Colonic mucosa (tissue), 4 donors: ENCODE results near the gene SMIM41. TPM values are rescaled to one million over a fixed set of nuclear protein-coding genes. Genes with fewer than 3 reads are reported as not detected.

Source experiments
- DNase-seq: peaks from one replicate; pipeline ENCODE4 v3.0.0-alpha.2; 2020
- H3K27ac ChIP-seq: fragments of 200-600 bp; one replicate; pipeline ENCODE4 v1.8.0; 2021
- H3K27me3 ChIP-seq: fragments of 200-600 bp; one replicate; pipeline ENCODE4 v1.8.0; 2021
- H3K36me3 ChIP-seq: fragments of 200-600 bp; one replicate; pipeline ENCODE4 v1.8.0; 2021
- H3K4me1 ChIP-seq: fragments of 200-600 bp; one replicate; pipeline ENCODE4 v1.8.0; 2021; ENCODE audit warnings: mild to moderate bottlenecking
- H3K4me3 ChIP-seq: fragments of 200-600 bp; one replicate; pipeline ENCODE4 v1.8.0; 2021
- H3K9ac ChIP-seq, 2 donors: one replicate each; pipeline ENCODE4 v1.7.0; 2013; ENCODE audit warnings: control low read depth in 2 of 2, low read depth in 2 of 2, low read length in 2 of 2
- H3K9me3 ChIP-seq: fragments of 200-600 bp; one replicate; pipeline ENCODE4 v1.8.0; 2021
- CTCF ChIP-seq: fragments of 200-600 bp; IDR thresholded peaks from one replicate; pipeline ENCODE4 v1.8.0; 2022; ENCODE audit warnings: antibody characterized with exemption, mild to moderate bottlenecking
- intact Hi-C: fragments of 100-400 bp; cut with DNase I; formaldehyde crosslinking; loops from one replicate; pipeline ENCODE4 v1.14.1; 2022
- total RNA-seq, 2 donors: library from RNA; stranded (reverse); fragmentation: NEBNext Ultra II Directional in 1 of 2; extraction: Animal tissue kit (Norgen Biotek cat#: 25700) in 1 of 2; gene quantifications; one replicate each; pipeline ENCODE4 v1.2.1, GENCODE V29; 2021
- donor health status: healthy.
- donor health status: DM: no; HTN: no; CAD: no.
- donor health status: DM: no; HTN: no; CAD: no.

SMIM41 gene
- total RNA-seq, 2 donors from 2014 or later = 0.30 to 0.58 TPM

- Histone ChIP-seq H3K4me1 (peaks cover 19% of the 10 kb centered on the region), H3K27ac (peak overlapping the region; percentile 24), H3K9me3 (no peaks in the 10 kb centered on the region), H3K9ac (peak overlapping the region; percentile 27 to 74), H3K27me3 (no peaks in the 10 kb centered on the region), H3K4me3 (no peak overlapping the region), H3K36me3 (no peaks in the 10 kb centered on the region)
- no peak for TF ChIP-seq CTCF
- peak; percentile 34 for DNase-seq
- intact Hi-C loops = loop anchor here (5.0 kb wide), 1 partner anchor 438 kb away; no protein-coding TSS in a partner anchor
Measured at GRCh38 chr12:52144512-52145227, 65.2 kb downstream of the SMIM41 start.

- no peak for TF ChIP-seq CTCF
- Histone ChIP-seq H3K36me3 (no peaks in the 10 kb centered on the region), H3K9ac (peak overlapping the region in 1 of 2 donors; percentile 99), H3K4me1 (peaks cover 19% of the 10 kb centered on the region), H3K9me3 (no peaks in the 10 kb centered on the region), H3K4me3 (no peak overlapping the region), H3K27ac (no peak overlapping the region), H3K27me3 (no peaks in the 10 kb centered on the region)
- no peak for DNase-seq
- intact Hi-C loops = no loop called here
Measured at GRCh38 chr12:52145228-52146088, 66.0 kb downstream of the SMIM41 start.

- Histone ChIP-seq H3K36me3 (no peaks in the 10 kb centered on the region), H3K4me3 (no peak overlapping the region), H3K9ac (peak overlapping the region; percentile 76 to 99), H3K4me1 (peaks cover 19% of the 10 kb centered on the region), H3K27me3 (no peaks in the 10 kb centered on the region), H3K9me3 (no peaks in the 10 kb centered on the region), H3K27ac (peak overlapping the region; percentile 97)
- TF ChIP-seq CTCF = no peak
- intact Hi-C loops = no loop called here
- no peak for DNase-seq
Measured at GRCh38 chr12:52146089-52146821, 66.8 kb downstream of the SMIM41 start.

GRCh38 chr12:52146822-52147366, 67.4 kb downstream of the SMIM41 start:
- Histone ChIP-seq H3K9me3 (no peaks in the 10 kb centered on the region), H3K27ac (peak overlapping the region; percentile 97), H3K4me1 (peaks cover 21% of the 10 kb centered on the region), H3K9ac (peak overlapping the region; percentile 76 to 99), H3K36me3 (no peaks in the 10 kb centered on the region), H3K27me3 (no peaks in the 10 kb centered on the region), H3K4me3 (no peak overlapping the region)
- peak; percentile 36 for DNase-seq
- intact Hi-C loops = no loop called here
- TF ChIP-seq CTCF = no peak
